GM21619 (cell line): ENCODE data around the gene EGF.

ENCODE experiments used
- ATAC-seq: cut with Tn5 transposase; IDR thresholded peaks from one replicate; pipeline ENCODE4 v1.9.1; 2021; ENCODE audit not compliant: unreplicated experiment

EGF gene

GRCh38 chr4:109957227-109957626 is 44.5 kb downstream of the EGF start:
- ATAC-seq, result no peak

DNA sequence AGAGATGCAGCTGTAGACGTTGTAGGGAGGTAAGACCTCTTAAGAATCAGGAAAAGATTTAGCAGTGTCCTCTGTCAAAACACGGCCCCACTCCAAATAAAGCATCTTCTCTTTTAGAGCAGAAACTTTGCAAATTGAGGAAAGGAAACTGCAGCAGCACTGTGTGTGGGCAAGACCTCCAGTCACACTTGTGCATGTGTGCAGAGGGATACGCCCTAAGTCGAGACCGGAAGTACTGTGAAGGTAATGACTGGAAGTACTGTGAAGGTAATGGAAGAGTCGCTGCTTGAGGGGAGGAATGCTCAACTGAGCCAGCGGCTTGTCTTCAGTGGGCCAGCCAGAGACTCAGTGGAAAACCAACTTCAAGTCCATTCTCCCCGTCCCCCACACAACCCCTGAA is 46.5 kb downstream of the EGF start:
- no peak for ATAC-seq

DNA sequence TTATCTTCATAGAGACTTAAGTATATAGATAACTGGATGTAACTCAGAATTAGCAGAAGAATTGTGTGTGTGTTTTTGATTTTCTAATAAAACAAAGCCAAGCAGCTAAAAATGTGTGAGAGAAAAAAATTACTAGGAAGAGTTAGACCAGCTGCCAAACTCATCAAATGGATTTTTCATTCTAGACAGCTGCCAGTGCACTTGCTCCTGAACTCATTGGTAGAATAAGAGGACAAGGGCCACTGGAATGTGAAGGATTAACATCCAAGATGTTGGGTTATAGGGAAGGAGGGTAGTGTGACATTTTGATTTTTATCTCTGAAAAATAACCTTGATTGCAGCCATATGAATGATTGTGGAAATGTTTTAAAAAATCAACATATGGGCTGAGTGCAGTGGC is 49.7 kb downstream of the EGF start:
- ATAC-seq, result no peak

GRCh38 chr4:109966891-109967481 is 54.3 kb downstream of the EGF start:
- ATAC-seq, result no peak

DNA sequence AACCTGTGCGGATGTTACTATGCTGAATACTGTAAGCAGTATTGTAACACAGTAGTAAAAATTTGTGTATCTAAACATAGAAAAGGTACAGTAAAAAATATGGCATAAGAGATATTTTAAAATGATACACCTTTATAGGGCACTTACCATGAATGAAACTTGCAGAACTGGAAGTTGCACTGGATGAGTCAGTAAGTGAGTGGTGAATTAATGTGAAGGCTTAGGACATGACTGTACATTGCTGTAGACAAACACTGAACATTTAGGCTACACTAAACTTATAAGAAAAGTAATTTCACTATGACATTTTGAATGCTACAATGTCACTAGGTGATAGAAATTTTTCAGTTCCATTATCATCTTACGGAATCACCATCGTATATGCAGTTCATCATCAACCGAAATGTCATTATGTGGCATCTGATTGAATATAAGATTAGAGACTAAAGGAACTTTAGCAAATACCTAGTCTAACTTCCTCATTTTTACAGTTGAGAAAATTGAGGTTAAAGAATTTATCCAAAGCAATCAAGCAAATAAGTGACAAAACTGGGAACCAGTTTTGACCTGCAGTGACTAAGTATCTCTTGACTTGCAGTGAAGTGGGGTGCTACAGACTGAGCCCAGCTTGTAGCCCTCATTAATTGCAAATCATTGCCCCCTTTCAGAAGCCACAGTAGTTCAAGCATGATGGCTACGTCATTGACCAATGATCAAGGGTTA is 55.3 kb downstream of the EGF start:
- peak; percentile 57 for ATAC-seq

- ATAC-seq, result no peak
Measured at GRCh38 chr4:109969087-109969486, 56.4 kb downstream of the EGF start.

DNA sequence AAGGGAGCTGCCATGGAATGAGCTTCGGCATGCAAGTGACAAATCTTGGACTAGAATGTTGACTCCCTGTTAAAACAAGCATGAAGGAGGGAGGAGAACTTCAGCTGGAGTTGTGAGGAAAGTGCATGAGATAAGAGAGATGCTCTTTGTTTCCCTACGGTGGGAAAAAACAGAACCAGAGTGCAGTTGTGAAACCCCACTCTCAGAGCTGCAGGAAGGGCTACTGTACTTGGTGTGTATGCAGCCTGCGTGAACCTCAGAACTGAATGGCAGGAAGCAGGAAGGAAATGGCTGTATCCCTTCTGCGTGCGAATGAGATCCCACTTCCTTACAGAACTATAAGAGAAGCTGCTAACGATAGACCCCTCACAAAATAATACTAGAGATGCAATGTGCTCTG is 57.2 kb downstream of the EGF start:
- no peak for ATAC-seq

- no peak for ATAC-seq
Measured at GRCh38 chr4:109972786-109973528, 60.3 kb downstream of the EGF start.

DNA sequence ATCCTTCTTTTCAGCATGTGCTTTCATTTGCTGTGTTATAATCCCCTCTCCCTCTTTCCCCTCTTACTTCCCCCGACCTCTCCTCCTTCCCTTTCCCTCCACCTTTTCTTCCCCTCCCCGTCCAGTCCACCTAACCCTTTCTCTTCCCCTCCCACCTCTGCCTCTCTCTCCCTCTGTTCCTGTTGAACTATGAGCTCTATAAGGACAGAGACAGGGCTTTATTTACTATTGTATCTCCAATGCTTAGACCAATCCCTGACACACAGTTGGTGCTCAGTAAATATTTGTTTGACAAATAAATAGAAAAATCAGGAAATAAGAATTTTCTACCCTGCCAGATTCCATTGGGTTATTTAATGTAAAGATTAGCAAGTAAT is 60.8 kb downstream of the EGF start:
- ATAC-seq, result no peak

- no peak for ATAC-seq
Measured at GRCh38 chr4:109976189-109976588, 63.5 kb downstream of the EGF start.

DNA sequence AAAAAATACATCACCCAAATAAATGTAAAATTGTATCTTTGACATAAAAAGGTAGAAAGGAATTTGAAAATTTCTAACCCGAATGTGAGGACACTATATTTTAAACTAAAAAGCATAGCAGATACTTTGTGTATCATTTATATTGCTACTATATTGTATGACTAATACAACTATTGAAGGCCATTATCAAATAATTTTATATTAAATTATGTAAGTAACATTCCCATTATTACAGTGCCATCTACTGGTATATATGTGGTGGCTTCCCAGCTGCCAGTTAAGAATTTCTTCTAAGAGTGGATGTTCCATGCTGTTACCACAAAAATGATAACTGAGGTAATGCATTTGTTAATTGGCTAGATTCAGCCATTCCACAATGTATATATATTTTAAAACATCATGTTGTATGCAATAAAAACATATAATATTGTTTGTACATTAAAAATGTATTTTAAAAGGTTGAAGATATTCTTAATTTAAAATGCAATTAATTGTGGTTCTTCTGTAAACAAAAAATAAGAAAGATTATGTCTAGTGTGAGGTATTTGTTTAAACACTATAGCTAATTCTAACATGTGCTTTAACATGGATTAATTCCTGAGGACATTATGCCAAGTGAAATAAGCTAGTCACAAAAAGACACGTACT is 65.3 kb downstream of the EGF start:
- no peak for ATAC-seq

- ATAC-seq, result no peak
Measured at GRCh38 chr4:109978704-109979454, 66.2 kb downstream of the EGF start.

DNA sequence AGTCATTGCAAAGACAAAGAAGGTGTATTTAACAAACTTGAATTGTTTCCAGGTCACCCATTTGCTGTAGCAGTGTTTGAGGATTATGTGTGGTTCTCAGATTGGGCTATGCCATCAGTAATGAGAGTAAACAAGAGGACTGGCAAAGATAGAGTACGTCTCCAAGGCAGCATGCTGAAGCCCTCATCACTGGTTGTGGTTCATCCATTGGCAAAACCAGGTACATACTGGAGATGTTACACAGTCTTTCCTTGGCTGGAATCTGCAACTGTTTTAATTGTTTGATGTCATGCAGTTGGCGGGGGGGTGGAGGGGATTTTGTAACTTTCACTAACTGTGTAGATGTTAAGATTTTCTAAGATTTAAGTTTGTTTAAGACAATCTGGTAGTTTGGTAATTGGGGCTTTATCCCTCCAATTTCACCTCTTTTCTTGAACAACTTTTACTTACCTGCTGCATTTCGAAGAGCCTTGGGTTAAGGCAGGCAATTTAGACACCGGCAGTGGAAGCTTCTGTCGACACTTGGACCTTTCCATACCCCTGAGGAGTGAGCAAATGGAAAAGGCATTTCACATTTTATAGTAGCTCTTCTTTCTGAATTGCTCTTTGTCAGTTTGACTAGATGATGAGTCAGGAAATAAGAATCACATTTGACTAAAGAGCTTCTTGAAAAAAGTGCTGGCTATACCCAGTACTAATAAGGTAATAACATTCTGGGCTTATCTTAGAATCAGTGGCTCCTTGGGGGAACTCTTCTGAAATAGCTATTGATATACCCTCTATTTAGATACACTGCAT is 67.4 kb downstream of the EGF start:
- no peak for ATAC-seq

GRCh38 chr4:109981936-109982335 is 69.3 kb downstream of the EGF start:
- no peak for ATAC-seq

DNA sequence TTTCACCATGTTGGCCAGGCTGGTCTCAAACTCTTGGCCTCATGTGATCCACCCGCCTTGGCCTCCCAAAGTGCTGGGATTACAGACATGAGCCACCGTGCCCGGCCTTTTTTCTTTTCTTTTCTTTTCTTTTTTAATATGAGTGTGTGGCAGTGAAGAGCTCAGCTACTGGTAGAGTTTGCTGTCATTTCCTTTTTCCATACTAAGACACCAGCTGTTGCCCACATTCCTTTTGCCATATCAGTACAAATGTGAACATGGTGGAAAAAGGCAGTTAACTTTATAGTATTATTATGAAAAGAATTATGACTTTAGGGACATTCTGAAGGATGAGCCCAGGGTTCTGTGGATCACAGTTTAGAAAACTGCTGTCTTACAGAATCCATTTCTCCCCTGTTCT is 69.8 kb downstream of the EGF start:
- ATAC-seq, result no peak

DNA sequence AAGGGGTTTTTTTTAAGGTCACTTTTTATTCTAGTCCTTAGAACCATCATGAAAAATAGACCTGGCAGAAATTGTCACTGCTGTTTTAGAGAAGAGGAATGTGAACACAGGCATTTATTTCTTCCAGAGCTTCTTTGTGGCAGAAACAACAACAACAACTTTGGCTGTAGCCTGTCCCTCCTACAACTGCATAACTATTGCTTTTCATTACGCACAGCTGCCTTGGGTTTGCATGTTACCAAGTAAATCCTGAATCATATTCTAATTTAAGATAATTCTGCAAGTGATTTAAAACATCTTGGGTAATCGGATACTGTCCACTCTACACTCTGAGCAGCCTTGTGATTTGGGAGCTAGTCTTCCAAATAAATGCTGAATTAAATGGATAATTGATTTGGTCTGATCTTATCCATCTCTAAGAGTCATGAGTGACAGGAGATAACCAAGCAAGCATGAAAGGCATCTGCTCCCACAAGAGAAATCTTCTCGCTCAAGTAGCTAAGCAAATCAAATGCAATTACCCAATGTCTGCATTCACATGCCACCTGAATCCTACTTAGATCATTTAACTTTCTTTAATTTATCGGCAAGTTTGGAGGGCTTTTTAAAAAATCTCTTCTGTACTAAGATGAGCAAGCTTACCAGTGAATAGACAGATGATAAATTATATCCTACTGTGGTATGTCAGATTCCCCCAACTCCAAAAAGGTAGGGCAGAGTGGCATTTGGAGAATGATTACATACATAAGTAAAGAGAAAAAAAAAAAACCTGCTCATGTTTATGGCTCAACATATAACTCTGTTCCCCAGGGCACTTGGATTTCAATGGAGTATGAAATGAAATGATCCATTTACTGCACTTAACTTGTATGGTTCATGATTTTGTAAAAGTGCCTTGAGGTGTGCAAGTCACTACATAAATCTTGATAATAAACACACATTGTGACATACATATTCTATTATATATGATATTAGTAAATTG is 73.6 kb downstream of the EGF start:
- ATAC-seq, result no peak

- no peak for ATAC-seq
Measured at GRCh38 chr4:109989044-109989443, 76.4 kb downstream of the EGF start.

- ATAC-seq, result no peak
Measured at GRCh38 chr4:109989618-109990017, 76.9 kb downstream of the EGF start.
